Stimulated activated CD8-positive, alpha-beta memory T cell treated with anti-CD3 and anti-CD28 coated beads, Interleukin-4, amount 100 ng/mL, for 24 hours (primary cell): Measurements from ENCODE around the gene MEG3.

Experiments used
- DNase-seq: peaks from one replicate; pipeline ENCODE4 v3.0.0-alpha.2; 2020; ENCODE audit warnings: low read depth

The MEG3 gene

GRCh38 chr14:100865682-100866591 is 40.0 kb downstream of the MEG3 start:
- no peak for DNase-seq

- DNase-seq: no peak
These were observed 41.0 kb downstream of the MEG3 start for GRCh38 chr14:100866666-100867630.

- no peak for DNase-seq
These were observed 41.9 kb downstream of the MEG3 start for GRCh38 chr14:100867631-100868315.

- no peak for DNase-seq
These were observed 42.9 kb downstream of the MEG3 start for GRCh38 chr14:100868621-100869370.

- no peak for DNase-seq
These were observed 45.6 kb downstream of the MEG3 start for GRCh38 chr14:100871234-100872186.

GRCh38 chr14:100872259-100873095 is 46.6 kb downstream of the MEG3 start:
- no peak for DNase-seq

GRCh38 chr14:100873096-100873482 is 47.2 kb downstream of the MEG3 start:
- no peak for DNase-seq

GRCh38 chr14:100874051-100874410 is 48.1 kb downstream of the MEG3 start:
- DNase-seq: no peak

GRCh38 chr14:100874411-100875091 is 48.6 kb downstream of the MEG3 start:
- DNase-seq: no peak

GRCh38 chr14:100875126-100875525 is 49.2 kb downstream of the MEG3 start:
- no peak for DNase-seq

- DNase-seq: no peak
These were observed 50.1 kb downstream of the MEG3 start for GRCh38 chr14:100875861-100876590.

- no peak for DNase-seq
These were observed 52.6 kb downstream of the MEG3 start for GRCh38 chr14:100878271-100879146.

GRCh38 chr14:100879194-100879593 is 53.3 kb downstream of the MEG3 start:
- no peak for DNase-seq

- no peak for DNase-seq
These were observed 53.9 kb downstream of the MEG3 start for GRCh38 chr14:100879782-100880181.

- no peak for DNase-seq
These were observed 54.6 kb downstream of the MEG3 start for GRCh38 chr14:100880271-100881101.
